Fibroblast of pulmonary artery (primary cell): ENCODE measurements around the gene RAB8B.

Source experiments
- DNase-seq: peaks from one replicate; pipeline ENCODE4 v3.0.0-alpha.2; 2010; ENCODE audit warnings: low read depth
- H3K4me3 ChIP-seq: replicated peaks from 2 replicates; pipeline ENCODE4 v1.5.1; 2011; ENCODE audit warnings: low read depth, mild to moderate bottlenecking, control low read depth, low read length, moderate library complexity
- CTCF ChIP-seq: IDR thresholded peaks from 2 replicates; pipeline ENCODE4 v1.5.1; 2011; ENCODE audit warnings: mild to moderate bottlenecking, control low read depth, low read length, inconsistent platforms; ENCODE audit errors: missing control alignments

RAB8B gene

GRCh38 chr15:63277893-63278456, 88.6 kb downstream of the RAB8B start:
- DNase-seq = no peak

GRCh38 chr15:63283126-63283525, 93.7 kb downstream of the RAB8B start:
- no peak overlapping the region for H3K4me3 ChIP-seq
- no peak for TF ChIP-seq CTCF
- DNase-seq = no peak

More at GRCh38 chr15:63277893-63278456, 88.6 kb downstream of the RAB8B start:
- no peak for TF ChIP-seq CTCF
- peak overlapping the region; percentile 80 for H3K4me3 ChIP-seq

GRCh38 chr15:63284335-63284734, 94.9 kb downstream of the RAB8B start:
- no peak for TF ChIP-seq CTCF
- no peak overlapping the region for H3K4me3 ChIP-seq
- DNase-seq = no peak

GRCh38 chr15:63287109-63287508, 97.7 kb downstream of the RAB8B start:
- H3K4me3 ChIP-seq = no peak overlapping the region
- no peak for TF ChIP-seq CTCF
- DNase-seq = peak; percentile 61

- no peak for DNase-seq
- H3K4me3 ChIP-seq = no peak overlapping the region
- TF ChIP-seq CTCF = no peak
These were observed 98.9 kb downstream of the RAB8B start for GRCh38 chr15:63288342-63288741.

- no peak overlapping the region for H3K4me3 ChIP-seq
- peak; percentile 77 for TF ChIP-seq CTCF
- peak; percentile 82 for DNase-seq
These were observed 99.5 kb downstream of the RAB8B start for GRCh38 chr15:63288778-63289378.

- no peak for TF ChIP-seq CTCF
- no peak overlapping the region for H3K4me3 ChIP-seq
- peak; percentile 91 for DNase-seq
These were observed 102.1 kb downstream of the RAB8B start for GRCh38 chr15:63291507-63291906.
